ENCODE results near the gene ZNF141. TPM values are rescaled to one million over a fixed set of nuclear protein-coding genes. Genes with fewer than 3 reads are reported as not detected.

The ZNF141 gene
- polyA plus RNA-seq, 2 of the 4 experiments (the other 2 are of a cell fraction): 4.9 to 5.0 TPM

GRCh38 chr4:422587-422986 lies 85.0 kb downstream of the ZNF141 start:
- Histone ChIP-seq H3K27ac (no peak overlapping the region), H3K9me3 (peaks cover 81% of the 10 kb centered on the region), H3K4me2 (no peak overlapping the region), H3K4me3 (no peak overlapping the region), H3K4me1 (no peaks in the 10 kb centered on the region)
- ChIA-PET POLR2A (no interaction called here), CTCF (no interaction called here)
- no peak for TF ChIP-seq HMGXB4 (CRISPR knock-in tag; IDR thresholded peaks at IDR 0.05; ENCODE audit: borderline replicate concordance)
- TF ChIP-seq, protein P1, sequence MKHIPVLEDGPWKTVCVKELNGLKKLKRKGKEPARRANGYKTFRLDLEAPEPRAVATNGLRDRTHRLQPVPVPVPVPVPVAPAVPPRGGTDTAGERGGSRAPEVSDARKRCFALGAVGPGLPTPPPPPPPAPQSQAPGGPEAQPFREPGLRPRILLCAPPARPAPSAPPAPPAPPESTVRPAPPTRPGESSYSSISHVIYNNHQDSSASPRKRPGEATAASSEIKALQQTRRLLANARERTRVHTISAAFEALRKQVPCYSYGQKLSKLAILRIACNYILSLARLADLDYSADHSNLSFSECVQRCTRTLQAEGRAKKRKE (CRISPR knock-in tag; IDR thresholded peaks at IDR 0.05; ENCODE audit: low read depth): no peak
- TF ChIP-seq PHF8 (IDR thresholded peaks at IDR 0.05; ENCODE audit: borderline replicate concordance, low read depth): no peak
- no peak for TF ChIP-seq TP53 (CRISPR knock-in tag; IDR thresholded peaks at IDR 0.05)
- TF ChIP-seq MAFK (IDR thresholded peaks at IDR 0.05; ENCODE audit: partially characterized antibody): no peak
- no peak for TF ChIP-seq RCOR1 (IDR thresholded peaks at IDR 0.05; ENCODE audit: low read depth, low read length)
- no peak for TF ChIP-seq POLR2A (IDR thresholded peaks at IDR 0.05; ENCODE audit: low read length)
- TF ChIP-seq RFX5 (IDR thresholded peaks at IDR 0.05): no peak
- no peak for TF ChIP-seq CHD2 (IDR thresholded peaks at IDR 0.05; ENCODE audit: low read length, partially characterized antibody)
- TF ChIP-seq BHLHE40 (IDR thresholded peaks at IDR 0.05; ENCODE audit: low read depth, low read length): no peak
- no peak for TF ChIP-seq RARB (CRISPR knock-in tag; IDR thresholded peaks at IDR 0.05)
- TF ChIP-seq TFCP2L1 (CRISPR knock-in tag; IDR thresholded peaks at IDR 0.05): no peak
- TF ChIP-seq FOXS1 (CRISPR knock-in tag; IDR thresholded peaks at IDR 0.05): no peak
- TF ChIP-seq PBX3 (IDR thresholded peaks at IDR 0.05): no peak
- no peak for TF ChIP-seq ZSCAN20 (CRISPR knock-in tag; IDR thresholded peaks at IDR 0.05)
- no peak for TF ChIP-seq FOSB (CRISPR knock-in tag; IDR thresholded peaks at IDR 0.05)
- 44% methylated on average over 2 of the region's 2 CpGs for WGBS (ENCODE audit: missing lambda C conversion rate)
- FAIRE-seq: no peak
- DNase-seq (ENCODE audit: low read depth in 1 of 2, low spot score in 1 of 2): no peak
- no peak for ATAC-seq

Small RNA genes within 50 kb of the gene (small RNA-seq; reads per million reads assigned to genes)
- gene AC079140.2: 0 to 6.9 (median 0) reads per million in 6 experiments
- gene MIR571: 0 reads per million in 6 experiments
- gene ZNF519P4: 0 reads per million in 6 experiments

Other genes with a start within 250 kb of the ZNF141 start
- 0.89 and 1.1 TPM in 2 replicates for gene ZNF718, start 213.3 kb upstream of the ZNF141 start, polyA plus RNA-seq (2011; rRNA removed)
- 0.96 to 1.3 TPM (median 1.0 TPM) in 3 replicates for gene ZNF718, start 213.3 kb upstream of the ZNF141 start, polyA plus RNA-seq (2017; fragmentation: RNase III; extraction: RNeasy Plus Mini Kit Qiagen cat#74134 plus additional on column Dnase treatment)
- not detected in 2 replicates for gene ZNF732, start 32.3 kb upstream of the ZNF141 start, polyA plus RNA-seq (2011; rRNA removed)
- not detected in 3 replicates for gene ZNF732, start 32.3 kb upstream of the ZNF141 start, polyA plus RNA-seq (2017; fragmentation: RNase III; extraction: RNeasy Plus Mini Kit Qiagen cat#74134 plus additional on column Dnase treatment)
- gene ZNF721, start 161.3 kb downstream of the ZNF141 start, polyA plus RNA-seq (2011; rRNA removed): 13.6 and 19.7 TPM in 2 replicates
- gene ZNF721, start 161.3 kb downstream of the ZNF141 start, polyA plus RNA-seq (2017; fragmentation: RNase III; extraction: RNeasy Plus Mini Kit Qiagen cat#74134 plus additional on column Dnase treatment): 19.0 to 19.7 TPM (median 19.5 TPM) in 3 replicates
- gene PIGG, start 161.4 kb downstream of the ZNF141 start, polyA plus RNA-seq (2011; rRNA removed): 42.7 and 49.3 TPM in 2 replicates
- 25.6 to 28.2 TPM (median 27.5 TPM) in 3 replicates for gene PIGG, start 161.4 kb downstream of the ZNF141 start, polyA plus RNA-seq (2017; fragmentation: RNase III; extraction: RNeasy Plus Mini Kit Qiagen cat#74134 plus additional on column Dnase treatment)
- gene TMEM271, start 238.5 kb downstream of the ZNF141 start, polyA plus RNA-seq (2011; rRNA removed): not detected in 2 replicates
- gene TMEM271, start 238.5 kb downstream of the ZNF141 start, polyA plus RNA-seq (2017; fragmentation: RNase III; extraction: RNeasy Plus Mini Kit Qiagen cat#74134 plus additional on column Dnase treatment): not detected in 3 replicates

All from A549 (cell line).